Skin of body (tissue), 2 donors: ENCODE results near the gene TRPM2. TPM values are rescaled to one million over a fixed set of nuclear protein-coding genes. Genes with fewer than 3 reads are reported as not detected.

Experiments used
- DNase-seq: peaks from one replicate; lab custom pipeline; 2025; lab: John Stamatoyannopoulos, UW
- total RNA-seq: library from RNA; depleted of rRNA; stranded (reverse); fragments of >200 nt; gene quantifications from one replicate; pipeline ENCODE4 v1.2.3, GENCODE V29; 2014

TRPM2 gene
- 1.8 TPM for total RNA-seq

GRCh38 chr21:44353191-44353970 is at the start of gene TRPM2:
Gene TRPM2 (plus strand): TSS chr21:44353621. CDS start chr21:44353701, 80 bp downstream.
- no peak for DNase-seq

DNA sequence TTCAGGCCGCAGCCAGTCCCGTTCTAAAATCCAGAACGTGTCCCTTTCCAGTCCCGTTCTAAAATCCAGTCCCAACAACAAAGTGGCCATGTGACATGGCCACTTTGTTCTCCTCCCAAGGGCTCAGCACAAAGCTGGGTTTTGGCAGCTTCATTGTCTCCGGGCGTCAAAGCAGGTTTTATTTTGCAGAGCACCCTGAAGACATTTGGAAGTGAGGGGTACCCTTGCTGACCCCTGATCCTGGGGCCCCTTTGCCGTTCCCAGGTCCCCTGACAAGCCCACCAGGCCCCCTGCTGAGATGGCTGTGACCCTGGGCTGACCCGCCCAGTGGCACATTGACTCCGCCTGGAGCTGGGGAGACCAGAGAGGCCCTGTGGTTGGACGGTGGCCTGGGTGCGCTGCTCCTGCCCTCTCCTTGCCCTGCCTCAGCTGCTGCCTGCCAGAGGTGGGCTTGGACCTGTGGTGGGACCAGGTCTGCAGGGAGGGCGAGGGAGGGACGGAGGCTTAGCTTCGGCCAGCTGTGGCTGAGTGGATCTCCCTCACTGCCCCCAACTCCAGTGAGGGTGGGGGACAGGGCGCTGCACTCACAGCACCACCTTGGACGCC is 49.3 kb upstream of the TRPM2 start:
- no peak for DNase-seq

DNA sequence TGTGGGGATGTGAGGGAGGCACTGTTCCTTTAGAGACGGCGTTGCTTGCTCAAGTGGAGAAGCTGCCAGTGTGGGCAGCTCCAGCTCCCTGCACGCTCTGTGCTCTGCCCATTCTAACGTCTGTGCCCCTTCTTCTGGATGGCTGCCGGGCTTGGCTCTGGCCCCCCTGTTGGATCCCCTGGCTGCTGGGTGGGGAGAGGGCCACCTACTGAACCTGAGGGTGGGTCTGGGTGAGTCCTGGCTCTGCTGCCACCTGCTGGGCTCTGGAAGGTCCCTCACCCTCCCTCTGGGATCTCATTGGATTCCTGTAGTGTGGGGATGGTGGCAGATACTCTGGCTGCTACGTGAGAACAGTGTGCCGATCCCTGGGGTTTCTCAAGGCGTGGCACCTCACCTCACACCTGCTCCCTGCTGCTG is 48.5 kb upstream of the TRPM2 start:
- DNase-seq = no peak

- DNase-seq = no peak
Observed at GRCh38 chr21:44305691-44306090, 47.7 kb upstream of the TRPM2 start.

- no peak for DNase-seq
Observed at GRCh38 chr21:44306936-44307704, 46.3 kb upstream of the TRPM2 start.

GRCh38 chr21:44310628-44311507 is 42.6 kb upstream of the TRPM2 start:
- no peak for DNase-seq

GRCh38 chr21:44312089-44312488 is 41.3 kb upstream of the TRPM2 start:
- no peak for DNase-seq

DNA sequence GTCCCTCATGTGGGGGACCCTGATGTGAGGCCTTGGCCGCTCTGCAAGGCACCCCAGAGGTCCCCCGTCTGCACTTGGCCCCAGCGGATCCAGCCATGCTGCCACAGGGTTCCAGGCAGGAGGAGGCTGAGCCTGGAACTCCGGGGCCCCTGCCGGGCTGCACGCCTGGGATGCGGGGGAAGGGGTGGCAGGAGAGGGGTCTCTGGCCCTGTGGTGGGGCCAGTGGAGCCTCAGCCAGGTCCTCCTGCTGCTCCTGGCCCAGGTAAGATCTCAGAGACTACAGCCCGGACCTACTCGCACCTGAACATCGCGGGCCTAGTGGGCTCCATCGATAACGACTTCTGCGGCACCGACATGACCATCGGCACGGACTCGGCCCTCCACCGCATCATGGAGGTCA is 40.7 kb upstream of the TRPM2 start:
- no peak for DNase-seq

DNA sequence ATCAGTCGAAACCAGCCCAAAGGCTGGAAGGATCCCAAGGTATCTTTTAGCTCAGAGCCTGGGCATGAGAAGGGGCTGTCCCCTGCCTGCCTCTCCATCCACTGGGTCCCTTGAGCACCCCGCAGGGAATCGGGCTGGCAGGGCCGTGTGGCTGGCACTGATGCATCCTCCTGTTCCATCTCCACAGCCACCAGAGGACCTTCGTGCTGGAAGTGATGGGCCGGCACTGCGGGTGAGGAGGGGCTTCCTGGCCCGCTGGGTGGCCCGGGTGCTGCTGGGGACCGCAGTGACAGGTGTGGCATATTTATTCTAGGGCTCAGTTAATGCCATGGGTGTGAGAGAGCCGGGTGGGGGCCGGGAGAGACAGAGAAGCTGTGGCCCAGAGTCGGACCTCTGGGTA is 40.0 kb upstream of the TRPM2 start:
- no peak for DNase-seq

GRCh38 chr21:44314128-44314527 is 39.3 kb upstream of the TRPM2 start:
- no peak for DNase-seq

- no peak for DNase-seq
Observed at GRCh38 chr21:44314561-44314960, 38.9 kb upstream of the TRPM2 start.

GRCh38 chr21:44315691-44316203 is 37.7 kb upstream of the TRPM2 start:
- DNase-seq = no peak

- DNase-seq = no peak
Observed at GRCh38 chr21:44316277-44316900, 37.0 kb upstream of the TRPM2 start.

GRCh38 chr21:44317241-44317782 is 36.1 kb upstream of the TRPM2 start:
- no peak for DNase-seq

GRCh38 chr21:44317871-44318270 is 35.5 kb upstream of the TRPM2 start:
- no peak for DNase-seq

DNA sequence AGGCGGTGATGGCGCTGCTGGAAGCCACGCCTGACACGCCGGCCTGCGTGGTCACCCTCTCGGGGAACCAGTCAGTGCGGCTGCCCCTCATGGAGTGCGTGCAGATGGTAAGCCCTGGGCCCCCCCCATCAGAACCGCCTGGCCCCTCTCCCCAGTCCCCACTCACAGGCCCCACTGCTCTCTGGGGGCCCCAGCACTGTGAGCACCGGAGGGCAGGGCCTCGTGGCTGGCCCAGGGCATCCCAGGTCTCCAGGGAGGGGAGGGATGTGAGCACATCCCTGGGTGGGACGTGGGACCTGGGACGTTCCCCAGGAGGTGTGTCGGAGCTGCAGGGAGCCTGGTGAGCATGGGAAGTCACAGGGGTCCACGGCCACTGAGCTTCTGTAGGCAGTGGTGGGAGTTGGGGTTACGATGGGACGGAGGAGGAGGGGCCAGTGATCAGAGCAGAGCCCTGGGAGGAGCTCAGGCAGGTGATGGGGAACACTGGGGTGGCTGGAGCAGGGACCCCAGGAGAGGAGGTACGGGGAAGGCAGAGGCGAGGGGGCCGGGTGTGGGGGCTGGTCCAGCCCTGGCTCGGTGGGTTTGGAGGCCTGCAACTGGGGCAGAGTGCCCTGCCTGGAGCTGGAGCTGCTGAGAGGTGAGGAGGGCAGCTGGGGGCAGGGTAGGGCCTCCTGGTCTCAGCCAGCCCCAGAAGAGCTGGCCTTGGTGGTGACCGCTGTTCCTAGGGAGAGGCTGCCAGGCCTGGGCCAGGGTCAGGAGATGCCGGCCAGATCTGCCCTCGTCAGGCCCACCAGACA is 34.7 kb upstream of the TRPM2 start:
- no peak for DNase-seq

DNA sequence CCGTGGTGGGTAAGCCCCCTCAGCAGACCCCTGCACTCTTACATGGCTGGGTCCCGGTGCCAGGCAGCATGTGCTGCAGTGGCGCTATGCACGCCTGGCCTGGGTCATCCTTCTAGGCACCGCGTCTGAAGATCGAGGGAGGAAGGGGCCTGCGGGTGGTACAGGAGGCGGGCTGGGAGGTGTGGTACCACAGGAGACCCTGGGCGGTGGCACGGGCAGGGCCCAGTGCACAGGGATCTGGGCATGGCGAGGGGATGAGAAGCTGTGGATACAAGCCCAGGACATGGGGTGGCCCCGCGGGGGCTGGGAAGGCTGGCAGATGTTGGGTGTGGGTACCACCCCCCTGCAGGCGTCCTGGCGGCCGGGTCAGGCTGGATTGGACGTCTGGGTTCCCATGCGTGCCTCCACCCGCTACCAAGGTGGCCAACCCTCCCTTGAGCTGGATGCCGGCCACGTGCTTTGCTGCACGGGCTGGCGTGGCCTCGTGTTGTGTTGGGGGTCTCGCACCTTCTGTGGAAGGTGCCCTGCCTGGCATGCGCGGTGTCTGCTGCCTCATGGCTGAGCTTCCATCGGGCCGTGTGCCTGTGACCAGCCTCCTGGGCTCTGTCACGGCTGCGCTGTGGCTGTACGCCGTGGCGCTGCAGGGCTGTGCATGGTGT is 33.9 kb upstream of the TRPM2 start:
- no peak for DNase-seq

DNA sequence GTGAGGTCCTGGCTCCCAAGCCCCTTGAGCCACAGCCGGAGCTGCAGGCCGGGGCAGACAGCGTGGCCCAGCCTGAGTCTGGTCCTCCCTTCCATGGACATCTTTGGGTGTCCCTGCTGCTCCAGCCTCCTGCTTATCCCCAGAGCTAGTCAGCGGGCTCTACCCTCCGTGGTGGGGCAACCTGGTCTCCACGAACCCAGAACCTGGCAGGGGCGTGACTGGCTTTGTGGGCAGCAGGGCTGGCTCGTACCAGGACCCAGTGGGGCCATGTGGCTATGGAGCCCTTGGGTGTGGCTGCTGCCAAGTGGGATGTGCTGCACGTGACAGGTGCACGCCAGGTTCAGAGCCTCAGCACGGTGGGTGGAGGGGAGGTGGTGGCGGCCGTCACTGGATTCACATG is 32.6 kb upstream of the TRPM2 start:
- DNase-seq = no peak

- no peak for DNase-seq
Observed at GRCh38 chr21:44321846-44322450, 31.5 kb upstream of the TRPM2 start.
